ENCODE results near the gene CCND2. TPM values are rescaled to one million over a fixed set of nuclear protein-coding genes. Genes with fewer than 3 reads are reported as not detected.

CCND2 gene
- total and polyA plus RNA-seq, 2 of the 8 experiments (the other 6 are each of a cell fraction or from before 2014, with no cell fraction given): 41.7 to 223 TPM

- TF ChIP-seq KDM4A (IDR thresholded peaks at IDR 0.05; ENCODE audit: low read depth, low read length, severe bottlenecking): peak; percentile 91
- peak; percentile 87 for TF ChIP-seq TAF1 (IDR thresholded peaks at IDR 0.05; ENCODE audit: low read depth, low read length)
- TF ChIP-seq EP300 (IDR thresholded peaks at IDR 0.05; ENCODE audit: borderline replicate concordance in 1 of 2, low read depth in 2 of 2, low read length in 2 of 2): peak in 1 of 2 experiments; percentile 16; a peak in 1 of 3 replicates
- TF ChIP-seq NRF1 (IDR thresholded peaks at IDR 0.05; ENCODE audit: low read depth, low read length): peak; percentile 53
- peak; percentile 85 for TF ChIP-seq RBBP5 (IDR thresholded peaks at IDR 0.05; ENCODE audit: borderline replicate concordance, low read depth, low read length)
- TF ChIP-seq EGR1 (IDR thresholded peaks at IDR 0.05; ENCODE audit: borderline replicate concordance, low read depth, low read length): no peak
- TF ChIP-seq NANOG (IDR thresholded peaks at IDR 0.05; ENCODE audit: insufficient read depth, low read depth, low read length, poor library complexity, severe bottlenecking): no peak
- peak in 1 of 2 experiments; percentile 74; a peak in 1 of 4 replicates for TF ChIP-seq HDAC2 (IDR thresholded peaks at IDR 0.05; ENCODE audit: borderline replicate concordance in 1 of 2, low read depth in 2 of 2, low read length in 2 of 2)
- TF ChIP-seq SAP30 (IDR thresholded peaks at IDR 0.05; ENCODE audit: insufficient read depth, insufficient replicate concordance, low read length): peak; percentile 73
- TF ChIP-seq GTF2F1 (IDR thresholded peaks at IDR 0.05; ENCODE audit: borderline replicate concordance, low read depth, low read length): peak; percentile 65; the same call in 1 of the 2 replicates
- TF ChIP-seq TBP (IDR thresholded peaks at IDR 0.05; ENCODE audit: low read depth, low read length): peak; percentile 76
- TF ChIP-seq CHD1 (IDR thresholded peaks at IDR 0.05; ENCODE audit: low read depth, low read length): no peak
- peak; percentile 52; the same call in 1 of the 2 replicates for TF ChIP-seq SP1 (IDR thresholded peaks at IDR 0.05; ENCODE audit: low read depth, low read length)
- peak; percentile 91 for TF ChIP-seq POLR2AphosphoS5 (IDR thresholded peaks at IDR 0.05; ENCODE audit: low read depth, low read length)
- peak; percentile 92 for TF ChIP-seq CREB1 (IDR thresholded peaks at IDR 0.05)
These were observed 47.5 kb downstream of the CCND2 start, which contains the start of gene TIGAR (continued) for GRCh38 chr12:4320853-4321701.
